Measurements from ENCODE around the gene SLC29A4. TPM values are rescaled to one million over a fixed set of nuclear protein-coding genes. Genes with fewer than 3 reads are reported as not detected.
"Not testable (repeated sequence)": the region's sequence is repeated elsewhere in the genome, so short reads cannot be mapped to it uniquely, and the experiment has no call there.

SLC29A4 gene
- total RNA-seq, 1 donor from 2014 or later, result 7.9 TPM

DNA sequence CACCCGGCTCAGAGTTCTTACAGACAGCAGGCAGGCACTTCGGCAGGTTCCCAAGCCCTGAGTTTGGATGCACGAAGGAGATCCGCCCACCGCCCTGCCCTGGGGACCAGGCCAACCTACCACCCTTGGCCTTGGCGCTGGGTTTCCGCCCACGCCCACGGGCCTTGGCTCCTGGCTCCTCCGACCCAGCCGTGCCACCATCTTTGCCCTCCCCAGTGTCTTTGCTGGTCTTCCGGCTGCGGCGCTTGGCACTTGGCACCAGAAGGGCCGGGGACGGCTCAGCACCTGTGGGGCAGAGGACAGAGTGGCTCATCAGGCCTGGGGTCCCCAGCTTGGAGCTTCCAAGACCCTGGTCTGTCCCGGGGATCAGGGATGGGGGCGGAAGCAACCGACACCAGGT, 32.1 kb downstream of the SLC29A4 start:
- H3K27ac Mint-ChIP-seq (ENCODE audit: unreplicated experiment), result no peak overlapping the region
- peaks cover 10% of the 10 kb centered on the region for H3K9me3 Mint-ChIP-seq (ENCODE audit: unreplicated experiment)
- no peak overlapping the region for H3K4me3 Mint-ChIP-seq (ENCODE audit: unreplicated experiment)
- TF ChIP-seq, protein P1, sequence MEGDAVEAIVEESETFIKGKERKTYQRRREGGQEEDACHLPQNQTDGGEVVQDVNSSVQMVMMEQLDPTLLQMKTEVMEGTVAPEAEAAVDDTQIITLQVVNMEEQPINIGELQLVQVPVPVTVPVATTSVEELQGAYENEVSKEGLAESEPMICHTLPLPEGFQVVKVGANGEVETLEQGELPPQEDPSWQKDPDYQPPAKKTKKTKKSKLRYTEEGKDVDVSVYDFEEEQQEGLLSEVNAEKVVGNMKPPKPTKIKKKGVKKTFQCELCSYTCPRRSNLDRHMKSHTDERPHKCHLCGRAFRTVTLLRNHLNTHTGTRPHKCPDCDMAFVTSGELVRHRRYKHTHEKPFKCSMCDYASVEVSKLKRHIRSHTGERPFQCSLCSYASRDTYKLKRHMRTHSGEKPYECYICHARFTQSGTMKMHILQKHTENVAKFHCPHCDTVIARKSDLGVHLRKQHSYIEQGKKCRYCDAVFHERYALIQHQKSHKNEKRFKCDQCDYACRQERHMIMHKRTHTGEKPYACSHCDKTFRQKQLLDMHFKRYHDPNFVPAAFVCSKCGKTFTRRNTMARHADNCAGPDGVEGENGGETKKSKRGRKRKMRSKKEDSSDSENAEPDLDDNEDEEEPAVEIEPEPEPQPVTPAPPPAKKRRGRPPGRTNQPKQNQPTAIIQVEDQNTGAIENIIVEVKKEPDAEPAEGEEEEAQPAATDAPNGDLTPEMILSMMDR (IDR thresholded peaks at IDR 0.05), result no peak
- DNase-seq (ENCODE audit: extremely low spot score, unreplicated experiment), result no peak
- H3K27me3 Mint-ChIP-seq (ENCODE audit: unreplicated experiment), result no peaks in the 10 kb centered on the region
- H3K36me3 Mint-ChIP-seq (ENCODE audit: unreplicated experiment), result peaks cover 45% of the 10 kb centered on the region
- H3K4me1 Mint-ChIP-seq (ENCODE audit: unreplicated experiment), result no peaks in the 10 kb centered on the region

DNA sequence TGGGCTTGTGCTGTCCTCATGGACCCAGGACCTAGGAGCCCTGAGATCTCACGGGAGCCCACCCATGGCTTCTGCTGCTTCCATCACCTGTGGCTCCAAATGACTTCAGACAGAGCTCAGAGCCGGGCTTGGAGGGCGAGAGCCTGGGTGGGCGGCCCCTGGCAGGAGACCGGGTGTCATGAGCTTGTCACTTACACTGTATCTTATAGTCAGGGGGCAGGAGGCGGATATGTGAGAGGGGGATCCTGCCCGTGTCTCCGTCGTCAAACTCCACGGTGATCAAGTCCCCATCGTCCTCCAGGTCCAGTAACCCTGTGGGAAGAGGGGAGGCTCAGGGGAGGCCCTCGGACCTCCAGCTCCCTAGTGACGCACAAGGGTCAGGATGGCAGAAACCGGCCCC, 33.0 kb downstream of the SLC29A4 start:
- peaks cover 10% of the 10 kb centered on the region for H3K9me3 Mint-ChIP-seq (ENCODE audit: unreplicated experiment)
- H3K36me3 Mint-ChIP-seq (ENCODE audit: unreplicated experiment), result peaks cover 49% of the 10 kb centered on the region
- H3K27me3 Mint-ChIP-seq (ENCODE audit: unreplicated experiment), result no peaks in the 10 kb centered on the region
- DNase-seq (ENCODE audit: extremely low spot score, unreplicated experiment), result no peak
- TF ChIP-seq, protein P1 (IDR thresholded peaks at IDR 0.05), result no peak
- H3K27ac Mint-ChIP-seq (ENCODE audit: unreplicated experiment), result no peak overlapping the region
- H3K4me1 Mint-ChIP-seq (ENCODE audit: unreplicated experiment), result no peaks in the 10 kb centered on the region
- H3K4me3 Mint-ChIP-seq (ENCODE audit: unreplicated experiment), result no peak overlapping the region

DNA sequence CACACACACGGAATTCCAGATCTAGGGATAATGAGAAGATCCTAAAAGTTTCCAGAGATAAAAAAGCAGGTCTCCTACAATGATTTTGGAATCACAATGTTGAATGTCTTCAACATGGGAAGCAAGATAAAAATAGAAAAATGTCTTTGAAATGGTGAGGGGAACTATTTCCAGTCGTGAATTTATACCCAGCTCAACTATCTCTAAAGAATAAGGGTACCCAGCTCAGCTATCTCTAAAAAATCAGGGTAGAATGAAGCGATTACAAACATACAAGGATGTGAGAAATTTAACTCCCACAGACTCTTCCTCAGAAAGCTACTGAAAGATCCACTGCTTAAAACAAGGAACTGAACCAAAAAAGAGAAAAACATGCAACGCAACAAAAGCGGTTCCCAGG, 35.9 kb downstream of the SLC29A4 start:
- DNase-seq (ENCODE audit: extremely low spot score, unreplicated experiment); H3K27ac Mint-ChIP-seq (ENCODE audit: unreplicated experiment); H3K4me1 Mint-ChIP-seq (ENCODE audit: unreplicated experiment); H3K27me3 Mint-ChIP-seq (ENCODE audit: unreplicated experiment); H3K4me3 Mint-ChIP-seq (ENCODE audit: unreplicated experiment): not testable (repeated sequence)
- H3K36me3 Mint-ChIP-seq (ENCODE audit: unreplicated experiment), result peaks cover 55% of the 10 kb centered on the region
- H3K9me3 Mint-ChIP-seq (ENCODE audit: unreplicated experiment), result peaks cover 10% of the 10 kb centered on the region

DNA sequence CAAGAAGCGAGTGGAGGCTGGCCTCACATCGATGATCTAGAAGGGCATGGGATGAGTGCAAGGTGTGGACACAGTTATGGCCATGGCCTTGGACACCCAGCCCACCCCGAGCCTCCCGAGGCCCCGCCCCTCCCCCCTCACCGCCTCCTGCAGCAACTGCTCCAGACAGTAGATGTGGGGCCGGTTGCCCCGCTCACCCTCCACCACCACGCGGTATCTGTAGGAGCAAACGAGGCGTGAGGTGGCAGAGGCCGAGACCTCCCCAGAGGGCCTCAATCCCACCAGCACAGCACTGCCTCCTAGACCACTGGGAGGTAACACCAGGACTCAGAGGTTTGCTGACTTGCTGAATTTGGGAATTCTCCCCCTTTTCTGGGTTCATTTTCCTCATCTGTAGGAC, 37.6 kb downstream of the SLC29A4 start:
- no peak overlapping the region for H3K4me3 Mint-ChIP-seq (ENCODE audit: unreplicated experiment)
- no peak overlapping the region for H3K27ac Mint-ChIP-seq (ENCODE audit: unreplicated experiment)
- TF ChIP-seq, protein P1 (IDR thresholded peaks at IDR 0.05), result no peak
- no peaks in the 10 kb centered on the region for H3K4me1 Mint-ChIP-seq (ENCODE audit: unreplicated experiment)
- no peaks in the 10 kb centered on the region for H3K27me3 Mint-ChIP-seq (ENCODE audit: unreplicated experiment)
- no peak for DNase-seq (ENCODE audit: extremely low spot score, unreplicated experiment)
- peaks cover 10% of the 10 kb centered on the region for H3K9me3 Mint-ChIP-seq (ENCODE audit: unreplicated experiment)
- peaks cover 52% of the 10 kb centered on the region for H3K36me3 Mint-ChIP-seq (ENCODE audit: unreplicated experiment)

DNA sequence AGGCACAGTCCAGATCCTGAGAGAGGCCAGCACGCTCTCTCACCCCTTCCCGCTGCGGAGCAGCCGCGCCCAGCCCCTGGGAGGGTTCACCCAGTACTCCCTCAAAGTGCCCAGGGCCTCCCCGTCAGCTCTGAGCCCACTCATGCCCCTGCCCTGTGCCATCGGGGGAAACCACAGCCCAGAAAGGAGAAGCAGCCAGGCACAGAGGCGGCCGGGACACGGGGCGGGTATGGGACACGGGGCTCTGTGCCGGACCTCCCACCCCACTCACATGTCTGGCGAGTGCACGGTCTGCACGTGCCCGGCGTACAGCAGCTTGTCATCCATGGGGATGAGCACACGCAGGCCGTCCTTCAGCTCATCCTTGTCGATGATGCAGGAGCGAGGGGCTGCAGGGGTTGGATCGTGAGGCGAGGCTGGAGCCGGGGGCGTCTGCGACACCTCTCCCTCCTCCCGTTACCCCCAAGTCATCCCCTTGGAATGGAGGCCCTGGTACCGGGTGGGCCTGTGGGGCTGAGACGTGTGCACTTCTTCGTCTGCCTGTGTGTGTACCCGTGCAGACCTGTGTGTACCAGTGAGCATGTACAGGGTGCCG, 38.2 kb downstream of the SLC29A4 start:
- Mint-ChIP-seq H3K4me1 (ENCODE audit: unreplicated experiment) (no peaks in the 10 kb centered on the region), H3K27me3 (ENCODE audit: unreplicated experiment) (no peaks in the 10 kb centered on the region), H3K9me3 (ENCODE audit: unreplicated experiment) (peaks cover 10% of the 10 kb centered on the region), H3K4me3 (ENCODE audit: unreplicated experiment) (no peak overlapping the region), H3K27ac (ENCODE audit: unreplicated experiment) (no peak overlapping the region), H3K36me3 (ENCODE audit: unreplicated experiment) (peaks cover 50% of the 10 kb centered on the region)
- TF ChIP-seq, protein P1 (IDR thresholded peaks at IDR 0.05), result no peak
- DNase-seq (ENCODE audit: extremely low spot score, unreplicated experiment), result no peak
